Smooth muscle cell (in vitro differentiated cells): ENCODE results near the gene TDRD9. TPM values are rescaled to one million over a fixed set of nuclear protein-coding genes. Genes with fewer than 3 reads are reported as not detected.

ENCODE experiments used
- DNase-seq: peaks from one replicate; lab custom pipeline; 2025; ENCODE audit not compliant: unreplicated experiment; lab: John Stamatoyannopoulos, UW
- H2AFZ ChIP-seq: fragments of 200-600 bp; sonication (generic); 2 replicates; pipeline ENCODE4 v1.6.0; 2016; ENCODE audit warnings: antibody characterized with exemption, low read depth, mild to moderate bottlenecking
- H3F3A ChIP-seq: fragments of 200-600 bp; sonication (generic); 2 replicates; pipeline ENCODE4 v1.6.0; 2017; ENCODE audit warnings: antibody characterized with exemption, low read depth
- H3K27ac ChIP-seq: fragments of 200-600 bp; sonication (generic); 2 replicates; pipeline ENCODE4 v1.5.1; 2016; ENCODE audit warnings: low read depth, mild to moderate bottlenecking
- H3K27me3 ChIP-seq: fragments of 200-600 bp; sonication (generic); 2 replicates; pipeline ENCODE4 v1.6.1; 2016; ENCODE audit warnings: low read depth, mild to moderate bottlenecking
- H3K36me3 ChIP-seq: fragments of 200-600 bp; sonication (generic); 2 replicates; pipeline ENCODE4 v1.5.1; 2016; ENCODE audit warnings: low read depth
- H3K4me1 ChIP-seq: fragments of 200-600 bp; sonication (generic); 2 replicates; pipeline ENCODE4 v1.5.1; 2016; ENCODE audit warnings: low read depth
- H3K4me2 ChIP-seq: fragments of 200-600 bp; sonication (generic); 2 replicates; pipeline ENCODE4 v1.6.0; 2016; ENCODE audit warnings: mild to moderate bottlenecking
- H3K4me3 ChIP-seq: fragments of 200-600 bp; sonication (generic); 2 replicates; pipeline ENCODE4 v1.5.1; 2016; ENCODE audit warnings: mild to moderate bottlenecking
- H3K79me2 ChIP-seq: fragments of 200-600 bp; sonication (generic); 2 replicates; pipeline ENCODE4 v1.6.0; 2016; ENCODE audit warnings: low read depth, mild to moderate bottlenecking
- H3K9ac ChIP-seq: fragments of 200-600 bp; sonication (generic); 2 replicates; pipeline ENCODE4 v1.6.0; 2016; ENCODE audit warnings: low read depth
- H3K9me3 ChIP-seq: fragments of 200-600 bp; sonication (generic); replicated peaks from 2 replicates; pipeline ENCODE4 v1.5.1; 2016; ENCODE audit warnings: low read depth
- H4K20me1 ChIP-seq: fragments of 200-600 bp; sonication (generic); 2 replicates; pipeline ENCODE4 v1.6.0; 2016; ENCODE audit warnings: low read depth
- CTCF ChIP-seq: fragments of 200-600 bp; sonication (generic); IDR thresholded peaks from 2 replicates; pipeline ENCODE4 v1.5.1; 2017; ENCODE audit warnings: borderline replicate concordance, mild to moderate bottlenecking, antibody characterized with exemption; ENCODE audit not compliant: insufficient read depth, poor library complexity, severe bottlenecking
- WGBS: methylation state at CpG from one replicate; pipeline ENCODE4 v1.1.7; 2016; ENCODE audit warnings: low lambda C conversion rate; 5-methylcytosine and 5-hydroxymethylcytosine counted together
- polyA plus RNA-seq: library from polyadenylated mRNA; unstranded; fragments of >200 nt; fragmentation: Nextera tagmentation; extraction: Ambion mirVana; gene quantifications from 2 replicates; pipeline ENCODE4 v1.2.1, GENCODE V29; 2016
- small RNA-seq: library from RNA; depleted of rRNA; stranded (forward); fragments of <200 nt; gene quantifications from one replicate; pipeline ENCODE3, GENCODE V24; 2014
- total RNA-seq: library from RNA; depleted of rRNA; stranded (reverse); fragments of >200 nt; gene quantifications from 2 replicates; pipeline ENCODE4 v1.2.3, GENCODE V29; 2014

TDRD9 gene
- total and polyA plus RNA-seq, 2 experiments from 2014 or later, result 1.0 TPM; not detected in 1

GRCh38 chr14:104100171-104101085 lies 172.2 kb downstream of the TDRD9 start:
- H4K20me1 ChIP-seq, result no peaks in the 10 kb centered on the region
- no peak overlapping the region for H2AFZ ChIP-seq
- no peaks in the 10 kb centered on the region for H3K4me1 ChIP-seq
- H3K9me3 ChIP-seq, result no peaks in the 10 kb centered on the region
- no peaks in the 10 kb centered on the region for H3K36me3 ChIP-seq
- no peak overlapping the region for H3K4me3 ChIP-seq
- H3K79me2 ChIP-seq, result no peaks in the 10 kb centered on the region
- H3K27me3 ChIP-seq, result no peaks in the 10 kb centered on the region
- no peak overlapping the region for H3K27ac ChIP-seq
- TF ChIP-seq CTCF, result no peak
- no peaks in the 10 kb centered on the region for H3F3A ChIP-seq
- H3K9ac ChIP-seq, result no peak overlapping the region
- H3K4me2 ChIP-seq, result no peak overlapping the region
- DNase-seq, result no peak
- 79% methylated on average over 22 of the region's 23 CpGs for WGBS

GRCh38 chr14:104101086-104101621 lies 172.9 kb downstream of the TDRD9 start:
- Histone ChIP-seq H3K4me2 (no peak overlapping the region), H3K27me3 (no peaks in the 10 kb centered on the region), H4K20me1 (no peaks in the 10 kb centered on the region), H3K9ac (no peak overlapping the region), H3K9me3 (no peaks in the 10 kb centered on the region), H2AFZ (no peak overlapping the region), H3K36me3 (no peaks in the 10 kb centered on the region), H3K79me2 (no peaks in the 10 kb centered on the region), H3K4me1 (no peaks in the 10 kb centered on the region), H3K27ac (no peak overlapping the region), H3K4me3 (no peak overlapping the region), H3F3A (no peaks in the 10 kb centered on the region)
- WGBS, result 80% methylated on average over 16 of the region's 16 CpGs
- no peak for TF ChIP-seq CTCF
- no peak for DNase-seq

GRCh38 chr14:104101651-104102281 lies 173.5 kb downstream of the TDRD9 start:
- H3F3A ChIP-seq, result no peaks in the 10 kb centered on the region
- no peak overlapping the region for H3K9ac ChIP-seq
- H3K4me1 ChIP-seq, result no peaks in the 10 kb centered on the region
- no peaks in the 10 kb centered on the region for H4K20me1 ChIP-seq
- no peak overlapping the region for H2AFZ ChIP-seq
- no peaks in the 10 kb centered on the region for H3K36me3 ChIP-seq
- DNase-seq, result no peak
- 92% methylated on average over 16 of the region's 16 CpGs for WGBS
- H3K27ac ChIP-seq, result no peak overlapping the region
- no peaks in the 10 kb centered on the region for H3K79me2 ChIP-seq
- TF ChIP-seq CTCF, result no peak
- H3K27me3 ChIP-seq, result no peaks in the 10 kb centered on the region
- no peak overlapping the region for H3K4me2 ChIP-seq
- no peak overlapping the region for H3K4me3 ChIP-seq
- no peaks in the 10 kb centered on the region for H3K9me3 ChIP-seq

Small RNA genes lying within 50 kb of the gene (small RNA-seq; reads per million reads assigned to genes)
- 0.26 reads per million, percentile 2 among the genes with 10 or more reads in this experiment for gene RN7SL634P

Other genes starting within 250 kb of the TDRD9 start
- 4.9 and 10.5 TPM in 2 replicates for gene XRCC3, start 213.0 kb upstream of the TDRD9 start, total RNA-seq
- 8.3 and 10.0 TPM in 2 replicates for gene XRCC3, start 213.0 kb upstream of the TDRD9 start, polyA plus RNA-seq
- 33.9 and 42.6 TPM in 2 replicates for gene ZFYVE21, start 212.6 kb upstream of the TDRD9 start, total RNA-seq
- gene ZFYVE21, start 212.6 kb upstream of the TDRD9 start, polyA plus RNA-seq, result 41.5 and 55.9 TPM in 2 replicates
- 2.1 and 4.3 TPM in 2 replicates for gene PPP1R13B, start 80.9 kb upstream of the TDRD9 start, total RNA-seq
- 2.3 and 7.1 TPM in 2 replicates for gene PPP1R13B, start 80.9 kb upstream of the TDRD9 start, polyA plus RNA-seq
- not detected in 2 replicates for gene RD3L, start 14.1 kb downstream of the TDRD9 start, total RNA-seq
- not detected in 2 replicates for gene RD3L, start 14.1 kb downstream of the TDRD9 start, polyA plus RNA-seq
- 0.18 and 0.49 TPM in 2 replicates for gene ASPG, start 157.2 kb downstream of the TDRD9 start, total RNA-seq
- gene ASPG, start 157.2 kb downstream of the TDRD9 start, polyA plus RNA-seq, result 0.47 and 1.2 TPM in 2 replicates
- gene KIF26A, start 210.1 kb downstream of the TDRD9 start, total RNA-seq, result 4.4 and 5.9 TPM in 2 replicates
- 4.0 and 4.4 TPM in 2 replicates for gene KIF26A, start 210.1 kb downstream of the TDRD9 start, polyA plus RNA-seq